Skin epidermis (tissue), 12 donors: Measurements from ENCODE around the gene ZBTB12.
A peak's percentile ranks its signal among the peaks of the same experiment; 100 is the strongest.
"Not testable (repeated sequence)": the region's sequence is repeated elsewhere in the genome, so short reads cannot be mapped to it uniquely, and the experiment has no call there.

Experiments used
- H3K27ac ChIP-seq, 21 experiments: fragments of 200-600 bp; sonication (generic) in 11 of 21; one replicate each; pipeline ENCODE4 v1.5.0; 2020; ENCODE audit warnings: mild to moderate bottlenecking in 3 of 21, inconsistent platforms in 2 of 21, moderate library complexity in 2 of 21
- H3K4me3 ChIP-seq, 7 experiments: fragments of 200-600 bp; sonication (generic) in 2 of 7; one replicate each; pipeline ENCODE4 v1.5.0; 2020; ENCODE audit warnings: inconsistent platforms in 2 of 7, mild to moderate bottlenecking in 2 of 7, moderate library complexity in 1 of 7

Gene ZBTB12, protein sequence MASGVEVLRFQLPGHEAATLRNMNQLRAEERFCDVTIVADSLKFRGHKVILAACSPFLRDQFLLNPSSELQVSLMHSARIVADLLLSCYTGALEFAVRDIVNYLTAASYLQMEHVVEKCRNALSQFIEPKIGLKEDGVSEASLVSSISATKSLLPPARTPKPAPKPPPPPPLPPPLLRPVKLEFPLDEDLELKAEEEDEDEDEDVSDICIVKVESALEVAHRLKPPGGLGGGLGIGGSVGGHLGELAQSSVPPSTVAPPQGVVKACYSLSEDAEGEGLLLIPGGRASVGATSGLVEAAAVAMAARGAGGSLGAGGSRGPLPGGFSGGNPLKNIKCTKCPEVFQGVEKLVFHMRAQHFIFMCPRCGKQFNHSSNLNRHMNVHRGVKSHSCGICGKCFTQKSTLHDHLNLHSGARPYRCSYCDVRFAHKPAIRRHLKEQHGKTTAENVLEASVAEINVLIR

DNA sequence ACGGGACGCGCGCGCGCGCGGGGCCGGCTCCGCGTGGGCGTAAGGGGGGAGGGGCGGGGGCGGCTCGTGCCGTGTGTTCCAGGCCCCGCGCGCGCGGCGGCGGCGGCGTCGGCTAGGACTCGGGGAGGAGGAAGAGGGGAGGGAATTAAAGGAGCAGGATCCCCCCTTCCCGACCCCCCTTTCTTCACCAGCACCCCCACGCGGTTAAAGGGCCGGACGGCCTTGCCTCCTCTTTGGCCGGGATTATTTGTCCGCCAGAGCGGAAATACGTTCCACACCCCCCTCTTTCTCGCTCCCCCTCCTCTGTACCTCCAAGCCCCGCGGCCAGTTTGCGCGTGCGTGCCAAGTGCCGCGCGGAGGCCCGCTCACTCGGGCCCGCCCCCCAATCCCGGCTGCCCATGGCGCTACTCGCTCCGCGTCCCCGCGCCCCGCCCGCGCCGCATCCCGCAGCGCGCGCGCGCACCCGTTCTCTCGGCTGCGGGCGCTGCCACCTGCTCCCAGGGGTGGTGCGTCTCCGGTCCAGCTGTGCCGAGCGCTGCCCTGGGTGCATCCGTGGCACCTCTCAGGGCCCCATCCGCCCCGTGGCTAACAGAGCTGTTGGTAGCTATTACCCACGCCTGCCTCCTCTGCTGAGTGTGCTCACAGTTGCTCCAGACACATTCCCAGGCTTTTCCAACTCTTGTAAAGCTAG, at the start of gene ZBTB12:
Gene ZBTB12, minus strand, starts transcription at position 134 of the 691 bp plus-strand sequence. CDS start 781 bp downstream, outside the sequence.
- H3K4me3 ChIP-seq: peak within 1 kb of the TSS; percentile 45 to 67 (median 57)
- peak within 1 kb of the TSS; percentile 19 to 91 (median 75) for H3K27ac ChIP-seq

DNA sequence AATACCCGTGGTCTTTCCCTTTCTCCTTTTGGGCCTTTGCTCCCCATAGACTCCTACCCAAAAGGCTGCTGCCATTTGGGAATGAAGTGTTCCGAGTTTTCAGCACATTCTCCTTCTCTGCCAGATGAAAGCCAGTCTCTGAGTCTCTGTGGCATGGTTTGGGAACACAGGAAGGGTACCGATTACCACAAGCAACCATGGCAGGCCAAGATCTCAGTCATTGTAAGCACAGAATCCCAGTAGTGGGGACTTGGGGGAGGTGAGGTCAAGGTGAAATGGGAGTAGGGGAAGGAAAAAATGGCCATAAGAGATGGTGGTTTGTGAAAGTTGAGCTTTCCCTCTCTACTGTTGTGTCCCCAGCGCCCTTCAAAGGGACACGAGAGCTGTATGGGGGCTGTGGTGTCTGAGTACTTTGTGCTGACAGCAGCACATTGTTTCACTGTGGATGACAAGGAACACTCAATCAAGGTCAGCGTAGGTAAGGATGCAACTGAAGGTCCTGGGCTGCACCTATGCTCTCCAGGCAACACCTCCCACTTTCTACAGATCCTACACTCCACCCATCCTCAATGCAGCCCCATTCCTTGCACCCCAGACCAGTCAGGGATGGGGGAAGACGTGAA, 48.2 kb upstream of the ZBTB12 start:
- no peak overlapping the region for H3K27ac ChIP-seq
- H3K4me3 ChIP-seq: no peak overlapping the region

DNA sequence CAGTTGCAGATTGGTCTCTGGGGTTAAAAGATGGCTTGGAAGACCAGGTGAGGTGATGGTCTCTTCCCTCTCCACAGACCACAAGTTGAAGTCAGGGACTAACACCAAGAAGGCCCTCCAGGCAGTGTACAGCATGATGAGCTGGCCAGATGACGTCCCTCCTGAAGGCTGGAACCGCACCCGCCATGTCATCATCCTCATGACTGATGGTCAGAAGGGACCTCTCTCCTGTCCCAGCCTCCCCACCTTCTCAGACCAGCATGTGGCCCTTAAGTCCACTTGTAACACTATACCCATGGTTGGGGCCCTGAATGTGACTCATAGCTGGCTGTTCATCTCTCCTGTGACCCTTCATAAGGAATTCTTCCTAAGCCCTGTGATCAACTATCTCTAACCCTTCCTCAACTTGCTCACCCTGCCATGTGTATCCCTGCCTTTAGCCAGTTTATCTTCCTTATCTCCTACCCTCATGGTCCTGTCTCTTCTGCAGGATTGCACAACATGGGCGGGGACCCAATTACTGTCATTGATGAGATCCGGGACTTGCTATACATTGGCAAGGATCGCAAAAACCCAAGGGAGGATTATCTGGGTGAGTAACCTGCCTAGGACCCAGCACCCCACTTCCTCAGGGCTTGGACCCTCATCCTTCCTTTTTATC, 47.0 kb upstream of the ZBTB12 start:
- no peak overlapping the region for H3K4me3 ChIP-seq
- peak overlapping the region in 2 of 21 experiments; percentile 35 to 38 for H3K27ac ChIP-seq

DNA sequence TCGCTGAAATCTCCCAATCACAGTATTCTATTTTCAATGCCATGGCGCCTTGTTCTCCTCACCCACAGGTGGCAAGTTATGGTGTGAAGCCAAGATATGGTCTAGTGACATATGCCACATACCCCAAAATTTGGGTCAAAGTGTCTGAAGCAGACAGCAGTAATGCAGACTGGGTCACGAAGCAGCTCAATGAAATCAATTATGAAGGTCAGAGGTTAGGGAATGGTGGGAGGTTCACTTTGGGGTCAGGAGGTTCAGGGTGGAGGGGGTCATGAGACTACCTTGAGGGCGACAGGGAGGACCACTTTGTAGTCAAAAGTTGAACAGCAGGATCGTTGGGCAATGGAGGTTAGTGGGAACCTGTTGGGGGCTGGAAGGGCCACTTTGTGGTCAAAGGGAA, 46.4 kb upstream of the ZBTB12 start:
- no peak overlapping the region for H3K4me3 ChIP-seq
- H3K27ac ChIP-seq: peak overlapping the region in 2 of 21 experiments; percentile 38 to 45

DNA sequence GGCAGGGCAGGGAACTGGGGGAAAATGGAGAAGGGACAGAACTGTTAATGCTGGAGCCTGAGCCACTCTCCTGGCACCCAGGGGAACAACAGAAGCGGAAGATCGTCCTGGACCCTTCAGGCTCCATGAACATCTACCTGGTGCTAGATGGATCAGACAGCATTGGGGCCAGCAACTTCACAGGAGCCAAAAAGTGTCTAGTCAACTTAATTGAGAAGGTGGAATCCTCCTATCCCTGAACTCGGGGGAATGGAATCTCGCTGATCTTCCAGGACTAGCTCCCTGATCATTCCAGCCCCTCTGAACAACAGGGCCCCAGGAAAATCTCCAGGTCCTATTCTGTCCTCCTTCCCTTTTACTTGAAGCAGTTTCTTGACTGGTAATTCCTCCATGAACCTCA, 46.0 kb upstream of the ZBTB12 start:
- Histone ChIP-seq H3K27ac (peak overlapping the region in 3 of 21 experiments; percentile 1 to 45 (median 16)), H3K4me3 (no peak overlapping the region)

DNA sequence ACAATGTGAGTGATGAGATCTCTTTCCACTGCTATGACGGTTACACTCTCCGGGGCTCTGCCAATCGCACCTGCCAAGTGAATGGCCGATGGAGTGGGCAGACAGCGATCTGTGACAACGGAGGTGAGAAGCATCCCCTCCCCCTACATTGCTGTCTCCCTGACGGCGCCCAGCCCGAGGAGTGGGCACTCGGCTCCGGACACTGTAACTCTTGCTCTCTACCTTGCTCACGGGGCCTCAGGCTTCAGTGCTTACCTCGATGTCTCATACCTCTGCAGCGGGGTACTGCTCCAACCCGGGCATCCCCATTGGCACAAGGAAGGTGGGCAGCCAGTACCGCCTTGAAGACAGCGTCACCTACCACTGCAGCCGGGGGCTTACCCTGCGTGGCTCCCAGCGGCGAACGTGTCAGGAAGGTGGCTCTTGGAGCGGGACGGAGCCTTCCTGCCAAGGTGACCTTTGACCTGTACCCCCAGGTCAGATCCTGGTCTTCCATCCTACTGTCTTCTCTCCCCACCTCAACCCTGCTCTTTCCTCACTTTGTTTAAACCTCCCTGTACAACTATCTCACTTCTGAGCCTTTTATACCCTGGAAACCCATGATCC, 45.3 kb upstream of the ZBTB12 start:
- H3K4me3 ChIP-seq: no peak overlapping the region
- H3K27ac ChIP-seq: peak overlapping the region in 9 of 21 experiments; percentile 16 to 92 (median 85)

DNA sequence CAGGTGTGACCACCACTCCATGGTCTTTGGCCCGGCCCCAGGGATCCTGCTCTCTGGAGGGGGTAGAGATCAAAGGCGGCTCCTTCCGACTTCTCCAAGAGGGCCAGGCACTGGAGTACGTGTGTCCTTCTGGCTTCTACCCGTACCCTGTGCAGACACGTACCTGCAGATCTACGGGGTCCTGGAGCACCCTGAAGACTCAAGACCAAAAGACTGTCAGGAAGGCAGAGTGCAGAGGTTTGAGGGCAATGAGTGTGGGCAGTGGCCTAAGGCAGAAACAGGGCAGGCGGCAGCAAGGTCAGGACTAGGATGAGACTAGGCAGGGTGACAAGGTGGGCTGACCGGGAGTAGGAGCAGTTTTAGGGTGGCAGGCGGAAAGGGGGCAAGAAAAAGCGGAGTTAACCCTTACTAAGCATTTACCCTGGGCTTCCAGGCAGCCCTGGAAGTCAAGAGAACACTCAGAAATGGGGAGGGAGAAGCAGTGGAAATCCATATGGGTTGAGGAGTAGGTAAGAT, 44.5 kb upstream of the ZBTB12 start:
- Histone ChIP-seq H3K4me3 (peak overlapping the region in 3 of 7 experiments; percentile 0 to 26 (median 23)), H3K27ac (peak overlapping the region in 18 of 21 experiments; percentile 25 to 92 (median 84))

DNA sequence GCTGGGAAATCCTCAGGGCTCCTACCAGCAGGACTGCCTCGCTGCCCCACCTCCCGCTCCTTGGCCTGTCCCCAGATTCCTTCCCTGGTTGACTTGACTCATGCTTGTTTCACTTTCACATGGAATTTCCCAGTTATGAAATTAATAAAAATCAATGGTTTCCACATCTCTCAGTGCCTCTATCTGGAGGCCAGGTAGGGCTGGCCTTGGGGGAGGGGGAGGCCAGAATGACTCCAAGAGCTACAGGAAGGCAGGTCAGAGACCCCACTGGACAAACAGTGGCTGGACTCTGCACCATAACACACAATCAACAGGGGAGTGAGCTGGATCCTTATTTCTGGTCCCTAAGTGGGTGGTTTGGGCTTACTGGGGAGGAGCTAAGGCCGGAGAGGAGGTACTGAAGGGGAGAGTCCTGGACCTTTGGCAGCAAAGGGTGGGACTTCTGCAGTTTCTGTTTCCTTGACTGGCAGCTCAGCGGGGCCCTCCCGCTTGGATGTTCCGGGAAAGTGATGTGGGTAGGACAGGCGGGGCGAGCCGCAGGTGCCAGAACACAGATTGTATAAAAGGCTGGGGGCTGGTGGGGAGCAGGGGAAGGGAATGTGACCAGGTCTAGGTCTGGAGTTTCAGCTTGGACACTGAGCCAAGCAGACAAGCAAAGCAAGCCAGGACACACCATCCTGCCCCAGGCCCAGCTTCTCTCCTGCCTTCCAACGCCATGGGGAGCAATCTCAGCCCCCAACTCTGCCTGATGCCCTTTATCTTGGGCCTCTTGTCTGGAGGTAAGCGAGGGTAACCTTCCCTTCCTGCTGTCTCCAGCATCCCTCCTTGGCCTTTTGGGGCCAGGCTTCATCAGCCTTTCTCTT, 43.9 kb upstream of the ZBTB12 start, which contains the start of gene CFB:
Gene CFB, plus strand, starts transcription at position 589 of the 863 bp plus-strand sequence. Its CDS starts 127 bp downstream, at position 716.
- Histone ChIP-seq H3K27ac (peak within 1 kb of the TSS in 20 of 21 experiments; percentile 25 to 92 (median 83)), H3K4me3 (peak within 1 kb of the TSS in 3 of 7 experiments; percentile 0 to 26 (median 23))

DNA sequence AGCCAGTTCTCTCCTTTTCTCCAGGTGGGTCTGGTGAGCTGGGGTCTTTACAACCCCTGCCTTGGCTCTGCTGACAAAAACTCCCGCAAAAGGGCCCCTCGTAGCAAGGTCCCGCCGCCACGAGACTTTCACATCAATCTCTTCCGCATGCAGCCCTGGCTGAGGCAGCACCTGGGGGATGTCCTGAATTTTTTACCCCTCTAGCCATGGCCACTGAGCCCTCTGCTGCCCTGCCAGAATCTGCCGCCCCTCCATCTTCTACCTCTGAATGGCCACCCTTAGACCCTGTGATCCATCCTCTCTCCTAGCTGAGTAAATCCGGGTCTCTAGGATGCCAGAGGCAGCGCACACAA, 43.2 kb upstream of the ZBTB12 start:
- peak overlapping the region in 2 of 7 experiments; percentile 23 to 26 for H3K4me3 ChIP-seq
- peak overlapping the region in 20 of 21 experiments; percentile 25 to 92 (median 83) for H3K27ac ChIP-seq

DNA sequence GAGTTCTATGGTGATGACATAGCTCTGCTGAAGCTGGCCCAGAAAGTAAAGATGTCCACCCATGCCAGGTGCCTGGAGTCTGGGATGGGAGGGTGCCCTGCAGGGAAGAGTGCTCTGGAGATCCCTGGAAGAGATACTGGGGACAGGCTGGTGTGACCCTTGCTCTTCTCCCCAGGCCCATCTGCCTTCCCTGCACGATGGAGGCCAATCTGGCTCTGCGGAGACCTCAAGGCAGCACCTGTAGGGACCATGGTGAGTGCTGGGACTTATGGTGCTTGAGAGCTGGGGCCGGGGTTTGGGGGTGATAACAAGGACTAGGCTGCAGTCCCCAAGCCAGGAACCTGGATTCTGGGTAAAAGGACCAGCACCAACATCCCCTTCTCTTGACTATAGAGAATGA, 41.9 kb upstream of the ZBTB12 start:
- Histone ChIP-seq H3K27ac (no peak overlapping the region), H3K4me3 (no peak overlapping the region)

DNA sequence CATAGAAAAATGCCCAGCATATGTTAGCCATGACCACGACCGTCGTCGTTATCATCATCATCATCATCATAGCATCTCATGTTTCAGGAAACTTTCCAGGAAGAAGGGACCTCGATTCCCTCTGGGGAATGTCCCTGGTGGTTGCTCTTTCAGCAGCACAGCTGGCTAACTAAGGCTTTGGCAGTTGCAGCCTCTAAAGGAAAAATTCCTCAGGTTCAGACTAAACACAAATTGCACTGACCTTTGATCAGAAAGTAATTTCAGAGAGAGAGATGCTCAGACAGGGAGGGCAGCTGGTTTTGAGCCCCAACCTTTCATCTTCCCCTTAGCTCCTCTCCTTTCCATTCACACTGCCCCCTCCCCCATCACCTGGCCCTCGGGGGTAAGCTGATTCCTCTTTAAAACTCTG, 38.4 kb upstream of the ZBTB12 start:
- Histone ChIP-seq H3K27ac (no peak overlapping the region), H3K4me3 (no peak overlapping the region)

DNA sequence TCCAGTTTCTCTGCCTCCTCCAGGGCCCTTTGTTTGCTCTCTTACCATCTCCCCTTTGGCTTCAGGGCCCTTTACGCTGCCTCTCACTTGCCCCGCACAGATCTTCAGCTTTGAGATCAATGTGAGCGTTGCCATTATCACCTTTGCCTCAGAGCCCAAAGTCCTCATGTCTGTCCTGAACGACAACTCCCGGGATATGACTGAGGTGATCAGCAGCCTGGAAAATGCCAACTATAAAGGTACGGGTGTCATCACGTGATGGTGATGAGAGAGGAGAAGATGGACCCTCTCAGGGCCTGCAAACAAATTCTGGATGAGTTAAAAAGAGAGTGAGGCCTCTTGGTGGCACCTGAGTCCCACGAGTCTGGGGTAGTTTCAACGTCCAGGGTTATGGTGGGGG, 33.9 kb upstream of the ZBTB12 start:
- Histone ChIP-seq H3K27ac (no peak overlapping the region), H3K4me3 (no peak overlapping the region)

DNA sequence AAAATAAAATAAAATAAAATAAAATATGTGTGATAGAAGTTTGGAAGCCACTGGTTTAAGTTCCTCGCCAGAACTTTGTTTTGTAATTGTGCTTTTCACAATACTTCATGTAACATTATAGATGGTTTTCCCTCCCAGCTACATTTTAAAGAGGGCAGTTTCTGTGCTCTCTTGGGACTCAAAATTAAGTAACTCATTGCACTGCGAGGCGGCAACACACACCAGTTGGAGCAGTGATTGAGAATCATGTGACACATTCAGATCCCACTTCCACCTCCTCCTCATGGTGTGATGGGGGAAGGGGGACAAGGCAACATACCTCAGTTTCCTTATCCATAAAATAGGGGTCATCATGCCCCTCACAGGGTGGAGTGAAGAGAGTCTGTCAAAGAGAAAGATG, 33.1 kb upstream of the ZBTB12 start:
- Histone ChIP-seq H3K27ac (no peak overlapping the region), H3K4me3 (no peak overlapping the region)

DNA sequence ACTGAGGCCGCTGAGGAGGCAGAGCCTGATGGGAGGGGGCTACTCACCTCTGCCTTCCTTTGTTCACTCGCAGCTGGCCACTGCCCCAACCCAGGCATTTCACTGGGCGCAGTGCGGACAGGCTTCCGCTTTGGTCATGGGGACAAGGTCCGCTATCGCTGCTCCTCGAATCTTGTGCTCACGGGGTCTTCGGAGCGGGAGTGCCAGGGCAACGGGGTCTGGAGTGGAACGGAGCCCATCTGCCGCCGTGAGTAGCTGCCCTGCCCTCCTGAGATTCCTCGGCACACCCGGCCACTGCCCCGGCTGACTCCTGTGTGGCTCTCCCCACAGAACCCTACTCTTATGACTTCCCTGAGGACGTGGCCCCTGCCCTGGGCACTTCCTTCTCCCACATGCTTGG, 31.7 kb upstream of the ZBTB12 start:
- Histone ChIP-seq H3K27ac (no peak overlapping the region), H3K4me3 (no peak overlapping the region)

DNA sequence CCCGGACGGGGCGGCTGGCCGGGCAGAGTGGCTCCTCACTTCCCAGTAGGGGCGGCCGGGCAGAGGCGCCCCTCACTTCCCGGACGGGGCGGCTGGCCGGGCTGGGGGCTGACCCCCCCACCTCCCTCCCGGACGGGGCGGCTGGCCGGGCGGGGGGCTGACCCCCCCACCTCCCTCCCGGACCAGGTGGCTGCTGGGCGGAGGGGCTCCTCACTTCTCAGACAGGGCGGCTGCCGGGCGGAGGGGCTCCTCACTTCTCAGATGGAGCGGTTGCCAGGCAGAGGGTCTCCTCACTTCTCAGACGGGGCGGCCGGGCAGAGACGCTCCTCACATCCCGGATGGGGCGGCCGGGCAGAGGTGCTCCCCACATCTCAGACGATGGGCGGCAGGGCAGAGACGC, 30.3 kb upstream of the ZBTB12 start:
- H3K27ac ChIP-seq: not testable (repeated sequence)
- peak overlapping the region in 3 of 7 experiments; percentile 14 to 34 (median 22) for H3K4me3 ChIP-seq

DNA sequence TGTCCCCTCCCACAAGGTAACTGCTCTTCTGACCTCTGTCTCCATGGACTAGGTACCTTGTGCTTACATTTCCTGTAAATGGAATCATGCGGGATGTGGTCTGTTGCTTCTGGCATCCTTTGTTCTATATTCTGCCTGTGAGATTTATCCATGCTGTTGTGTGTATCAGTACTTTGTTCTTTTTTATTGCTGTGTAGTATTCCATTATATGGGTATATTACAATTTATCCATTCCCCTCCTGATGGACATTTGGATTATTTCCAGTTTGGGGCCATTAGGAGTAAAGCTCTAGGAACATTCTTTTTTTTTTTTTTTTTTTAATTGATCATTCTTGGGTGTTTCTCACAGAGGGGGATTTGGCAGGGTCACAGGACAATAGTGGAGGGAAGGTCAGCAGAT, 29.1 kb upstream of the ZBTB12 start:
- no peak overlapping the region for H3K27ac ChIP-seq
- H3K4me3 ChIP-seq: no peak overlapping the region

DNA sequence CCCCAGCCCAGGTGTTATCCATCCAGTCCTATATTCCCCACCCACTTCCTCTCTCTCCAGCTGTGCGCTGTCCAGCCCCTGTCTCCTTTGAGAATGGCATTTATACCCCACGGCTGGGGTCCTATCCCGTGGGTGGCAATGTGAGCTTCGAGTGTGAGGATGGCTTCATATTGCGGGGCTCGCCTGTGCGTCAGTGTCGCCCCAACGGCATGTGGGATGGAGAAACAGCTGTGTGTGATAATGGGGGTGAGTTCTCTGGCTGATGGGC, 26.7 kb upstream of the ZBTB12 start:
- Histone ChIP-seq H3K27ac (no peak overlapping the region), H3K4me3 (peak overlapping the region in 1 of 7 experiments; percentile 11)
